Activated T-cell treated with anti-CD3 and anti-CD28 coated beads, Interleukin-2, amount 50 U/mL, for 24 hours (primary cell): ENCODE results near the gene MAP4K4.

Experiments used
- DNase-seq: peaks from one replicate; pipeline ENCODE4 v3.0.0-alpha.2; 2020
- H3K27ac Mint-ChIP-seq: 2 replicates; pipeline ENCODE4 v1.8.0; 2020; ENCODE audit warnings: mild to moderate bottlenecking, mixed read lengths
- H3K27me3 Mint-ChIP-seq: 2 replicates; pipeline ENCODE4 v1.8.0; 2020; ENCODE audit warnings: mixed read lengths
- H3K36me3 Mint-ChIP-seq: 2 replicates; pipeline ENCODE4 v1.8.0; 2020; ENCODE audit warnings: low read depth, mixed read lengths
- H3K4me1 Mint-ChIP-seq: 2 replicates; pipeline ENCODE4 v1.8.0; 2020; ENCODE audit warnings: low read depth, mixed read lengths
- H3K4me3 Mint-ChIP-seq: 2 replicates; pipeline ENCODE4 v1.8.0; 2020; ENCODE audit warnings: mild to moderate bottlenecking, moderate library complexity, mixed read lengths
- H3K9me3 Mint-ChIP-seq: 2 replicates; pipeline ENCODE4 v1.8.0; 2020; ENCODE audit warnings: mixed read lengths

The MAP4K4 gene

DNA sequence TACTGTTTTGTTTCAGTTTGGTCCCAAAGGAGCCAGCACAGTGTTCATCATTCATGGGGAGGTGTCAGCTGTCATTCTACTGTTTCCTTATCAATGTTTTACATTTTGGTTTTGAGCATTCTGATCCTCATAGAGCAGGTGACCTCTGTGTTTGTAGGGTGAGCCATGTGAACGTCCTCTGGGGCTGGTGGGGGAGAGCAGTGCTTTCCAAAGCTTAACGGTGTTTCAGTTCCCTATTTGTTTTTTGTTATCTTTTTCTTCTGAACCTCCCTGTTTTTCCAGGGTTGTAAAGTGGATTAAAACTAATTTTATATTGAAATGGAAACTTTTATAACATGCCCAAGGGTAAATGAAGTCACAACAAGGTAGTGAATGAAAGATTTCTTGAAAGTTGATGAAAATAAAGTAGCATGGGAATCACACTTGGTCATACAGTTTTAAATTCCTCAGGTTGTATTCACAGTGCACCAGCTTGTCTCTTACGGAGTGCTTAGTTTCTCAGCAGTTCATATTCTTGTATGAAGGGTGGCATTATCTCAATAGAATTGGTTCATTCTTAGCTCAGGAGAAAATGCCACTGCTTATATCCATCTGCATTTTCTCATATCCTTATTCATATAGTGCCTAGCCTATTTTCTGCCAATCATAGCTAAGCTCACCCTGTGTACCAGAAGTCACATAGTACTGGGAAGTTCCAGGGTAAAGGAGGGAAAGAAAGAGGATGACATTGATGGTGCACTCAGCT lies 54.5 kb downstream of the MAP4K4 start:
- Mint-ChIP-seq H3K36me3 (peaks cover 4% of the 10 kb centered on the region), H3K4me3 (no peak overlapping the region), H3K9me3 (peaks cover 2% of the 10 kb centered on the region), H3K4me1 (peaks cover 76% of the 10 kb centered on the region), H3K27me3 (no peaks in the 10 kb centered on the region), H3K27ac (no peak overlapping the region)
- DNase-seq: no peak

DNA sequence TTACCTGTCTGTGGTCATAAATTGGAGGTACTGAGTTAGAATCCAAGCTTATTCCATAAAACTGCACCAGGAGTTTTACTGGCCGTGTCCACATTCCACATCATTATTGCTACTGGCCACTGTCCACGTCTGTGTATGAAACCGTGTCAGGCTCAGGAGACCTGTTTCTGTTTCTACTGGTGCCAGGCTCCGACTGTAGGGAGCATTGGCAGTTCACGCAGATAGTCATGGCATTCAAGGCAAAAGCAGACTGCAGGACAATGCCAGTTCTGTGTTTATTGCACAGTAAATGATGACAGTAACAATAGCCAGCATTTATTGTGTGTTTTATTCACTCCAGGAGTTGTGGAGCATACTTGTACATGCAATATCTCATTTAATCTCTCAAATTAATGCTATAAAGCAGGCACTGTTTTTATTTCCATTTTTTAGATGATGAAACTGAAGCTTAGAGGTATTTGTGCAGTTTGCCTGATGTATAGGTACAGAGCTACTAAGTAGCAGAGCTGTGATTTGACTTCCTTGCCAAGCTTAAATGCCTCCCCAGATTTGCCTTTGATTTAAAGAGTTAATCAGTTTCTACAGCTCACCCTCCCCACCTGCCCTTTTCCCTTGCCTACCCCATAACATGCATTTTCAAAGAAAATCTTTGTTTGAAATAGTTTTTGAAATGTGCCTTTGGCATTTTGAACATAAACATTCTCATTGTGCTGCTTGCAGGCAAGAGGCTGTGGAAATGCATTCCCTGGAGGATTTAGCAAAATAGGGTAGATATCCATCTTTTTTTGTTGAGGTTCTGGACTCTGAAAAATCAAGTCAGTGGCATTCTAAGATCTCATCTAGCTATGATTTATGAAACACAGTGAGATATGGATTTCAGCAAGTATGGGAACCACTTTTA lies 55.5 kb downstream of the MAP4K4 start:
- Mint-ChIP-seq H3K4me1 (peaks cover 76% of the 10 kb centered on the region), H3K36me3 (peaks cover 4% of the 10 kb centered on the region), H3K4me3 (no peak overlapping the region), H3K9me3 (peaks cover 2% of the 10 kb centered on the region), H3K27me3 (no peaks in the 10 kb centered on the region), H3K27ac (peak overlapping the region; percentile 29)
- no peak for DNase-seq

DNA sequence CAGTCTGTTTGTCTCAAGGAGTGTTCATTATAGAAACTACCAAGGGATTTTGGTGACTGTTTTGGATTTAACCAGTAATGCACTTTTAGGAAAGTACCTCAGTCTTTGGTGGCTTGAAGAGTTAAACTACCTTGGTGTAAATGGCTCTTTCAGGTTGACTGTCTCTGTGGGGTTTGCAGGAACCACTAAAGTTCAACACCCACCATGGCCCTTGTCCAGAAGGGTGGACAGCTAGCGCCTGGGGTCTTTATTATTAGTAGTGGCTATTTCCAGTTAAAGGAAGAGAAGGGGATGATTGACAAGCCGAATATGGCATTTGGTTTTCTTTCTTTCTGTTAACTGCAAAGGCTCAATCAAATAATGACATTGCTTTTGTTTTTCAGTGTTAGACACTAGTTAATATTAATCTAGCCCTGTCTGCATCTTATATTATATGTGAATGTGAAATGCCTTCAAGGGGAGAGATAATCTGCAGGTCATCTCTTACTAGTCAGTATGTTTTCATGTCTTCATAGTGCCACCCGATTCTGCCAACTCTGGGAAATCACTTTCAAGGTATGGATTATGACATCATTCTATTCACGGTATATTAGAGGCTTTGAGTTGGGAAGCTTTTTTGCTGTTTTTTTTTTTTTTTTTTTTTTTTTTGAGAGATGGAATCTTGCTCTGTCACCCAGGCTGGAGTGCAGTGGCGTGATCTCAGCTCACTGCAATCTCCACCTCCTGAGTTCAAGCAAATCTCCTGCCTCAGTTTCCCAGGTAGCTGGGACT lies 56.4 kb downstream of the MAP4K4 start:
- Mint-ChIP-seq H3K27ac (peak overlapping the region; percentile 71), H3K27me3 (no peaks in the 10 kb centered on the region), H3K4me1 (peaks cover 79% of the 10 kb centered on the region), H3K9me3 (no peaks in the 10 kb centered on the region), H3K36me3 (no peaks in the 10 kb centered on the region), H3K4me3 (no peak overlapping the region)
- no peak for DNase-seq

DNA sequence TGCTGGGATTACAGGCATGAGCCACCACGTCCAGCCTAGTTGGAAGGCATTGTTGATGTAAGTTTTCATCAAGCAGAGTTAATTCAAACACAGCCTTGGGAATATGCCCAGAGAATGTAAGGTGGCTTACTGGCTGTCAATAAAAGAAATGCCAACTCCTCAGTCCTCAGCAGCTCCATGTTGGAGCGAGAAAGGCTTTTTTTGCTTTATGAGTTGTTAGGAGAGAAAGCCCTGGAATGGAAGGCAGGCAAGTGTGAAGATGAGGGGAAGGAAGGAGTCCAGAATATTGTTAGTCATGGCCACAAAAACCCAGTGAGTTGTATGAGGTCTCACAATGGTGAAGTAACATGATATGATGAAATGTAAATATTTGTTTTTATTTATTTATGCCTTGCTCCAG lies 57.1 kb downstream of the MAP4K4 start:
- peaks cover 83% of the 10 kb centered on the region for H3K4me1 Mint-ChIP-seq
- H3K27ac Mint-ChIP-seq: no peak overlapping the region
- no peaks in the 10 kb centered on the region for H3K9me3 Mint-ChIP-seq
- H3K27me3 Mint-ChIP-seq: no peaks in the 10 kb centered on the region
- H3K4me3 Mint-ChIP-seq: no peak overlapping the region
- no peaks in the 10 kb centered on the region for H3K36me3 Mint-ChIP-seq
- no peak for DNase-seq

DNA sequence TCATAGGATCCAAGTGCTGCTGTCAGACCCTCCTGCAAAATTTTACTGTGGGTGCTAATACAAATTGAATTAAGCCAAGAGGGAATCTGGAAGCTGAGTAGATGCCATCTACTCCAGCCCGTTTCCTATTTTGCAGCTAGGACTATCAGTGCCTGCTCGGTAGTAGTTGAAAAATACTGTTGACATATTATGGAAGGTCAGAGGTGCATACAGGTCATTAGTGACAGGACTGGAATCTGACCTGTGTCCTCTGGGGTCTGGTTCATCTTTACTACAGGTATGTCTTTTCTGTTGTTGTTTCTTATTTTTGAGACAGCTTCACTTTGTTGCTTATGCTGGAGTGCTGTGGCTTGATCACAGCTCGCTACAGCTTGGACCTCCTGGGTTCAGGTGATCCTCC lies 58.8 kb downstream of the MAP4K4 start:
- no peak overlapping the region for H3K4me3 Mint-ChIP-seq
- DNase-seq: no peak
- peaks cover 78% of the 10 kb centered on the region for H3K4me1 Mint-ChIP-seq
- H3K27me3 Mint-ChIP-seq: no peaks in the 10 kb centered on the region
- H3K36me3 Mint-ChIP-seq: no peaks in the 10 kb centered on the region
- H3K27ac Mint-ChIP-seq: no peak overlapping the region
- H3K9me3 Mint-ChIP-seq: no peaks in the 10 kb centered on the region

DNA sequence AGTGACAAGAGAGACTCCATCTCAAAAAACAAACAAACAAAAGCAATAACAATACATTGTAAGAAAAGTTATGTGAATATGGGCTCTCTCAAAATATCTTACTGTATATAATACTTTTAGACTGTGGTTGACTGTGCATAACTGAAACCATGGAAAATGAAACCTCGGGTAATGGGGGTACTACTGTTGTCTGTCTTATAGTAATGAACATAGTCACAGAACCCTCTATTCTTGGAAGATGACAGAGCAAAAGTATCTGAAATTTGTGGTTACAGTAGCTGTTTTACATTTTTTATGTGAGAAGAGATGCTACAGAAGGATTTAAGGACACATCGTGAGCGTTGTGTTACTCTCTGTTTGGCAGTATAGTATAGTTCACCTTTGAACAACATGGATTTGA lies 60.5 kb downstream of the MAP4K4 start:
- peak overlapping the region; percentile 87 for H3K27ac Mint-ChIP-seq
- H3K36me3 Mint-ChIP-seq: no peaks in the 10 kb centered on the region
- no peak for DNase-seq
- H3K4me3 Mint-ChIP-seq: peak overlapping the region; percentile 54
- no peaks in the 10 kb centered on the region for H3K27me3 Mint-ChIP-seq
- peaks cover 73% of the 10 kb centered on the region for H3K4me1 Mint-ChIP-seq
- H3K9me3 Mint-ChIP-seq: no peaks in the 10 kb centered on the region

DNA sequence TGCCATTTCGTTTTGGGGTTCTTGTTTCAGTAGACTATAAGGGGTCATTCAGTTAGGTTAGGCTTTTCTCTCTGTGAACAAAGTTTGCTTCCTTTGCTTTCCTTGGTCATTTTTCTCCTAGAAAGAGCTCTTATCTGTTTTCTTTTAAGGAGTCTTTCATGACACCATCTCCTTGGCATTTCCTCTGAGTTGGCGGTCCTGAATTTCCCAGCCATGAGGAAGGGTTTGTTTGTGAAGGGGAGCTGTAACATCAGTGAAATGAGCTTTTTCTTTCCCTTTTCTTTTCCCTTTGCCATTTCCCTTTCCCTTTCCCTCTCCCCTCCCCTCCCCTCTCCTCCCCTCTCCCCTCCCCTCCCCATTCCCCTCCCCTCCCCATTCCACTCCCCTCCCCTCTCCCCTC lies 61.7 kb downstream of the MAP4K4 start:
- Mint-ChIP-seq H3K4me1 (peaks cover 73% of the 10 kb centered on the region), H3K27ac (peak overlapping the region; percentile 40), H3K27me3 (no peaks in the 10 kb centered on the region), H3K9me3 (no peaks in the 10 kb centered on the region), H3K4me3 (no peak overlapping the region), H3K36me3 (no peaks in the 10 kb centered on the region)
- no peak for DNase-seq

DNA sequence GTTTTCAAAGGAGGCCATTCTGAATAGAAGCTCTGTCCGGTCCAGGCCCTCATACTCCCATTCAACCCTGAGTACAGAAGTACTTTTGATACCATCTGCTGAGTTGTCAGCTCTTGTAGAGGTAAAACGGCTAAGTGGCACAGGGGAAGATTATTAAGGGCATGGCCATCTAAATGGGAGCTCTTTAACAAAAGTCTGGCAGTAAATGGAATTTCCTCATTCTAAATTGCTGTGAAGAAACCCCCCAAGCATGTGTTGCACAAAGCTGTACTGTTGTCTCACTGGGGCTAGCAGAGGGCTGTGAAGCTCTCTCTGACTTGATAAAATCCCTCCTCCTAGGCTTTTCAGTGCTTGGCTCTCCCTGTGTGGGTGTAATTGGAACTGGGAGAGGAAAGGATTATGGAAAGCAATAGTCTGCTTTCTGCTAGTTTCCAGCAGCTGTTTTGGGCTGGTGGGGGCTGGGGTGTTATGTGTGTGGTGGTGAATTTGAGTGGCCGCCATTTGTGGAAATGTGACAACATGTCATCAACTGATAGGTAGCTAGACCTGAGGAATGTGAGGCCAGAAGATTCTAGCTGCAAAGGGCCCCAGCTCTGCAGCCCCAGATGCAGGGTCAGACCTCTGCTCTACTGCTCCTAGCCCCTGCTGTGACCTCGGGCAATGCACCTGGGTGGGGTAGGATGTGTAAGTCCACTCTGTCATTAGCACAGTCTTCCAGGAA lies 65.1 kb downstream of the MAP4K4 start:
- Mint-ChIP-seq H3K9me3 (no peaks in the 10 kb centered on the region), H3K27ac (no peak overlapping the region), H3K27me3 (no peaks in the 10 kb centered on the region), H3K36me3 (no peaks in the 10 kb centered on the region), H3K4me3 (no peak overlapping the region), H3K4me1 (peaks cover 74% of the 10 kb centered on the region)
- DNase-seq: no peak

DNA sequence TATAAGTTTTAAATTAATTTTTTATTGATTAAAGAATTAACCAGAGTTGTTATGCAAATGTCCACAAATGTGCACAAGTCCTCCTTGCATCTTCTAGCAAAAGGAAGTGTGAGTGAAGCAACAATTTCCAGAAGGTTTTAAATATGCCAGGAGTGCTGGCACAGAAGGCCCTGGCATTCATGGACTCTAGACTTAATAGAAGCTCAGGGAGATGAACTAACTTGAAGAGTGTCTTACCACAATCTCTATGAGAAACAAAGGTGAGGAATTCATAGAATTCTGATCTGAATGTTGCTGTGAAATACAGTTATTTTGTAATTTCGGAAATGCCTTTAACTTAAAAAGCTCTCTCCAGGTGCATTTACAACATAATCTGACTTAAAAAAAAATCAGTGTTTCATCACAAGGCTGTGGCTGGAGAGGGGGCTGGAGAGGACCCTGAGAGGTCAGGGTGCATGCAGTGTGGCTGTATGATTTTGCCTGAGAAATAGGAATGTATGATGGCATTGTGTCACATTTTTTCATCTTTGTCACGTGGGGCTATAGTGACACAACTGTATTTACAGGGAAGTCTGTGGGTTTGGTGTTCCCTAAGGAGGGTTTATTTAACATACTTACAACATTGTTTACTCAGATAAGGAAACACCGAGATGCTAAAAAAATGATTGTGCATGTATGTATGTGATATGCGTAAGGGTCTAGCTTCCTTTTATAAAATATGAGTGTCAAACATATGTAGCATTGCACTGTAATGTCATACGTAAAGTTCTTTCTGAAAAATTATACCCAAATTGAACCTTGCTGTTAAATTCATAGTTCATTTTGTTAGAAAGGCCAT lies 66.2 kb downstream of the MAP4K4 start:
- Mint-ChIP-seq H3K9me3 (no peaks in the 10 kb centered on the region), H3K4me1 (peaks cover 73% of the 10 kb centered on the region), H3K36me3 (no peaks in the 10 kb centered on the region), H3K4me3 (no peak overlapping the region), H3K27ac (no peak overlapping the region), H3K27me3 (no peaks in the 10 kb centered on the region)
- DNase-seq: no peak

DNA sequence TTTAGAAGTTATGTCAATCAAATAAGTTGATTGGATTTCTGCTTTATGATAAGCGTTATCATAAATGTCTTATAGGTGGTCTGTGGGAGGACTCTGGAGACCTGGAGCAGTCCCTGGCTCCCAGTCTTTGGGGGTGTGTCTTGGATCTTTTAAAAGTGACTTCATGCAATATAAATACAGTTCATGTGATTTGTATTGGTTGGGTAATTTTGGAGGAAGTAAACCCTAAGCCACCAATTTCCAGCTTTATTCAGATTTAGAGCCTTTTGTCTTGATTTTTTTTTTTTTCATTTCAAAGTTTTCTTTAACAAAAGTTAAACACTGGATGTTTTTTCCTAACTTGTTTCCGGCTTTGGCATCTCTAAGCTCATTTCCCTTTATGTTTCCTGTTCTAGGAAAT lies 68.8 kb downstream of the MAP4K4 start:
- peak overlapping the region; percentile 61 for H3K27ac Mint-ChIP-seq

DNA sequence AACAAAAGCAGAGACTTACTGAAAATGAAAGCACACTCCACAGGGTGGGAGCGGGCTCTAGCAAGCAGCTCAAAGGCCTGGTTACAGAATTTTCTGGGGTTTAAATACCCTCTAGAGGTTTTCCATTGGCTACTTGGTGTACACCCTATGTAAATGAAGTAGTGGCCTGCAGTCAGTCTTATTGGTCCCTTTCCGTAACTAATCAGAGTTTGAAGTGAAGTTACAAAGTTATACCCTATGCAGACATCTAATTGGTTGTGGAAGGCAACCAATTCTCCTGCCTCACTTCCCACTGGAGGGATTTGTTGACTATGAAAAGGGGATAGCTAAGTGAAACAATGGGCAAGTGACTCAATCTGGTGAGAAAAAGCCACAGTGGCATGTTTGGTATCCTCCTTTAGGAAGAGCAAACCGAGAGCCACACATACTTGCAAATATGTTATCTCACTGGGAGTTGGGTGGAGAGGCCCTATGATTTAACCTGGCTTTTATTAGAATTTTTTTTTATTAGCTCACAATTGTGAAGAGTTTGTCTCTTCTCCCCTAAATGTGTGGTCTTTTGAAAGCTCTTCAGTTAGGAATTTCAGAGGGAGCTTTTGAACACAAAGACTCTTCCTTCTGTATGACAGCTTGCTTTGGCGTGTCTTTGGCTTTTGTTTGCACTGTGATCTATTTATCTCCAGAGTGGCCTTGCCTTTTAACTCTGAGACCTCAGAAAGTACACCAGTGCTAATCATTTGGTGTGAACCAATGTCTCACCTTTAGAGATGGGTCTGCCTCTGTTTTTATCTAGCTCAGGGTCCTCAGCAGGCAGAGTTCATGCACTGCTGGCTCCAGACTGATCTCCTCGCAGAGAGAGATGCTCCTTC lies 69.6 kb downstream of the MAP4K4 start:
- peaks cover 92% of the 10 kb centered on the region for H3K4me1 Mint-ChIP-seq
- H3K9me3 Mint-ChIP-seq: no peaks in the 10 kb centered on the region
- H3K4me3 Mint-ChIP-seq: no peak overlapping the region
- H3K36me3 Mint-ChIP-seq: no peaks in the 10 kb centered on the region
- DNase-seq: no peak
- no peaks in the 10 kb centered on the region for H3K27me3 Mint-ChIP-seq
- peak overlapping the region; percentile 61 for H3K27ac Mint-ChIP-seq

More for the DNA sequence above, 68.8 kb downstream of the MAP4K4 start:
- no peak overlapping the region for H3K4me3 Mint-ChIP-seq
- H3K27me3 Mint-ChIP-seq: no peaks in the 10 kb centered on the region
- H3K4me1 Mint-ChIP-seq: peaks cover 88% of the 10 kb centered on the region
- no peaks in the 10 kb centered on the region for H3K36me3 Mint-ChIP-seq
- no peak for DNase-seq
- no peaks in the 10 kb centered on the region for H3K9me3 Mint-ChIP-seq

DNA sequence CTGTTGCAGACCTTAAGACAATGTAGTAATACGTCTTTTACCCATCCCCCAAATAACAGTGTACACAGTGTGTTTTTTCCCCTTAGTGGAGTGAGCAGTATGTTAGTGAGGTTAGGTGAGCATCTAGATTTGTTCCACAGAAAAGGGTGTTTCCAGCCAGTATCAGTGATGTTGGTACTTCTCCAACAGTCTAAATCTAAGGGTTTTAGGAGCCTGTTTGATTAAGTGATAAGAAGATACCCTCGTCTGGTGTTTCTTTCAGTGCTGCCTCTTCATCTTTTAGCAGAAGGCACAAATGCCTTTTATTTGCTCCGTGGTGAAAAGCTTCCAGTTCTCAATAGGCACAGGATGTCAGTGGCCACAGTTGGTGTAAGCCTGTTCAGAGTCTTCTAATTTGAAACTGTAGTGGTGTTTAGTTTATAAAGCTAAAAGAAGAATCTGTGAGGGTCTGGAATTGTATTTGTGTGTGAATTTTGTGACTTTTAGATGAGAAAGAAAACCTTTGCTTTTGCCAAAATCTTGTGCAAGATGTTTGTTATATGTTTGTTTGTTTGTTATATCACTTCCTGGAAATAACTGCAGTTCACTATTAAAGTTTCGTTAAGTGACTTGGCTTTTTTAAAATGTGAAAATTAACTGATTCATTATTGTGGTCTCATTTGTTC lies 71.2 kb downstream of the MAP4K4 start:
- no peak for DNase-seq
- peak overlapping the region; percentile 31 for H3K27ac Mint-ChIP-seq
- H3K4me3 Mint-ChIP-seq: no peak overlapping the region
- no peaks in the 10 kb centered on the region for H3K9me3 Mint-ChIP-seq
- peaks cover 90% of the 10 kb centered on the region for H3K4me1 Mint-ChIP-seq
- no peaks in the 10 kb centered on the region for H3K36me3 Mint-ChIP-seq
- no peaks in the 10 kb centered on the region for H3K27me3 Mint-ChIP-seq
